A549 (cell line): Measurements from ENCODE around the gene MTMR6. TPM values are rescaled to one million over a fixed set of nuclear protein-coding genes. Genes with fewer than 3 reads are reported as not detected.

Experiments used
- polyA plus RNA-seq, 4 experiments: library from polyadenylated mRNA; depleted of rRNA in 3 of 4; stranded (reverse); fragments of >200 nt; fragmentation: RNase III in 1 of 4; extraction: RNeasy Plus Mini Kit Qiagen cat#74134 plus additional on column Dnase treatment in 1 of 4; gene quantifications; 2 replicates in 3 of 4; 3 replicates in 1 of 4; pipeline ENCODE4 v1.2.3, GENCODE V29; 2011 to 2017

The MTMR6 gene
- polyA plus RNA-seq, 2 of the 4 experiments (the other 2 are of a cell fraction): 8.8 to 22.4 TPM

Other genes with a start within 250 kb of the MTMR6 start
- gene PABPC3, start 191.4 kb downstream of the MTMR6 start, polyA plus RNA-seq (2011; rRNA removed): 0.39 and 0.42 TPM in 2 replicates
- gene PABPC3, start 191.4 kb downstream of the MTMR6 start, polyA plus RNA-seq (2017; fragmentation: RNase III; extraction: RNeasy Plus Mini Kit Qiagen cat#74134 plus additional on column Dnase treatment): 0.20 to 0.34 TPM (median 0.22 TPM) in 3 replicates
- gene AMER2, start 115.2 kb downstream of the MTMR6 start, polyA plus RNA-seq (2011; rRNA removed): not detected in 2 replicates
- gene AMER2, start 115.2 kb downstream of the MTMR6 start, polyA plus RNA-seq (2017; fragmentation: RNase III; extraction: RNeasy Plus Mini Kit Qiagen cat#74134 plus additional on column Dnase treatment): not detected in 3 replicates
- 46.4 and 55.6 TPM in 2 replicates for gene NUP58, start 14.1 kb upstream of the MTMR6 start, polyA plus RNA-seq (2011; rRNA removed)
- gene NUP58, start 14.1 kb upstream of the MTMR6 start, polyA plus RNA-seq (2017; fragmentation: RNase III; extraction: RNeasy Plus Mini Kit Qiagen cat#74134 plus additional on column Dnase treatment): 19.6 to 20.1 TPM (median 20.0 TPM) in 3 replicates
- gene ATP8A2, start 84.5 kb upstream of the MTMR6 start, polyA plus RNA-seq (2011; rRNA removed): not detected in 2 replicates
- gene ATP8A2, start 84.5 kb upstream of the MTMR6 start, polyA plus RNA-seq (2017; fragmentation: RNase III; extraction: RNeasy Plus Mini Kit Qiagen cat#74134 plus additional on column Dnase treatment): 0.03 TPM in 1 of 3 replicates, not detected in the others